Measurements from ENCODE around the gene PRKCZ. TPM values are rescaled to one million over a fixed set of nuclear protein-coding genes. Genes with fewer than 3 reads are reported as not detected.

The PRKCZ gene
- total RNA-seq, 4 donors from 2014 or later, result 0.29 to 8.8 (median 3.9) TPM

GRCh38 chr1:2151252-2151651, 101.0 kb downstream of the PRKCZ start:
- H3K27ac ChIP-seq, result no peak overlapping the region
- H3K27me3 ChIP-seq, result no peaks in the 10 kb centered on the region
- no peaks in the 10 kb centered on the region for H3K9me3 ChIP-seq
- TF ChIP-seq POLR2A (IDR thresholded peaks at IDR 0.05), result no peak
- TF ChIP-seq CTCF (IDR thresholded peaks at IDR 0.05), result no peak
- no peak overlapping the region for H3K4me3 ChIP-seq
- H3K36me3 ChIP-seq, result no peaks in the 10 kb centered on the region
- intact Hi-C loops (cut with DNase I; ENCODE audit: low total_unique reads), result no loop called here
- DNase-seq, result no peak
- H3K4me1 ChIP-seq, result no peaks in the 10 kb centered on the region

- TF ChIP-seq CTCF (IDR thresholded peaks at IDR 0.05), result no peak
- no peak for TF ChIP-seq POLR2A (IDR thresholded peaks at IDR 0.05)
- no peaks in the 10 kb centered on the region for H3K9me3 ChIP-seq
- intact Hi-C loops (cut with DNase I; ENCODE audit: low total_unique reads), result no loop called here
These were observed 101.7 kb downstream of the PRKCZ start for GRCh38 chr1:2151911-2152310.

GRCh38 chr1:2152954-2153353, 102.7 kb downstream of the PRKCZ start:
- DNase-seq, result no peak
- no peaks in the 10 kb centered on the region for H3K9me3 ChIP-seq
- TF ChIP-seq CTCF (IDR thresholded peaks at IDR 0.05) (no peak), POLR2A (IDR thresholded peaks at IDR 0.05) (no peak)
- H3K4me3 ChIP-seq, result no peak overlapping the region
- intact Hi-C loops (cut with DNase I; ENCODE audit: low total_unique reads), result no loop called here
- no peak overlapping the region for H3K27ac ChIP-seq
- no peaks in the 10 kb centered on the region for H3K27me3 ChIP-seq
- no peaks in the 10 kb centered on the region for H3K4me1 ChIP-seq
- no peaks in the 10 kb centered on the region for H3K36me3 ChIP-seq

More at GRCh38 chr1:2151911-2152310, 101.7 kb downstream of the PRKCZ start:
- Histone ChIP-seq H3K36me3 (no peaks in the 10 kb centered on the region), H3K4me3 (no peak overlapping the region), H3K27me3 (no peaks in the 10 kb centered on the region), H3K4me1 (no peaks in the 10 kb centered on the region), H3K27ac (no peak overlapping the region)
- DNase-seq, result no peak

- H3K4me3 ChIP-seq, result no peak overlapping the region
- H3K4me1 ChIP-seq, result no peaks in the 10 kb centered on the region
- no peaks in the 10 kb centered on the region for H3K36me3 ChIP-seq
- H3K27ac ChIP-seq, result no peak overlapping the region
- intact Hi-C loops (cut with DNase I; ENCODE audit: low total_unique reads), result no loop called here
- H3K9me3 ChIP-seq, result no peaks in the 10 kb centered on the region
- H3K27me3 ChIP-seq, result no peaks in the 10 kb centered on the region
- TF ChIP-seq CTCF (IDR thresholded peaks at IDR 0.05) (no peak), POLR2A (IDR thresholded peaks at IDR 0.05) (no peak)
- DNase-seq, result no peak
These were observed 103.8 kb downstream of the PRKCZ start for GRCh38 chr1:2154022-2154421.

GRCh38 chr1:2155147-2155598, 105.0 kb downstream of the PRKCZ start:
- Histone ChIP-seq H3K9me3 (no peaks in the 10 kb centered on the region), H3K27me3 (no peaks in the 10 kb centered on the region), H3K4me1 (no peaks in the 10 kb centered on the region), H3K36me3 (no peaks in the 10 kb centered on the region), H3K4me3 (no peak overlapping the region), H3K27ac (no peak overlapping the region)
- intact Hi-C loops (cut with DNase I; ENCODE audit: low total_unique reads), result no loop called here
- TF ChIP-seq POLR2A (IDR thresholded peaks at IDR 0.05), result no peak
- DNase-seq, result no peak

- H3K4me3 ChIP-seq, result no peak overlapping the region
- no peaks in the 10 kb centered on the region for H3K27me3 ChIP-seq
- no peak overlapping the region for H3K27ac ChIP-seq
- H3K9me3 ChIP-seq, result no peaks in the 10 kb centered on the region
- no peaks in the 10 kb centered on the region for H3K4me1 ChIP-seq
- H3K36me3 ChIP-seq, result no peaks in the 10 kb centered on the region
- TF ChIP-seq CTCF (IDR thresholded peaks at IDR 0.05) (no peak), POLR2A (IDR thresholded peaks at IDR 0.05) (no peak)
- intact Hi-C loops (cut with DNase I; ENCODE audit: low total_unique reads), result no loop called here
- no peak for DNase-seq
These were observed 105.6 kb downstream of the PRKCZ start for GRCh38 chr1:2155788-2156187.

Measured in uterus (tissue), 4 donors.